Measurements from ENCODE around the gene ELAVL1.
"Not testable (repeated sequence)": the region's sequence is repeated elsewhere in the genome, so short reads cannot be mapped to it uniquely, and the experiment has no call there.

ELAVL1 gene

GRCh38 chr19:7931221-7932061 lies 74.0 kb downstream of the ELAVL1 start:
- no peak for DNase-seq (ENCODE audit: low read depth)
- no peak overlapping the region for H3K4me3 ChIP-seq (ENCODE audit: low read depth, low read length)
- TF ChIP-seq CTCF (IDR thresholded peaks at IDR 0.05; ENCODE audit: low read depth, low read length, missing control alignments): no peak

- no peak for DNase-seq (ENCODE audit: low read depth)
- no peak for TF ChIP-seq CTCF (IDR thresholded peaks at IDR 0.05; ENCODE audit: low read depth, low read length, missing control alignments)
- H3K4me3 ChIP-seq (ENCODE audit: low read depth, low read length): no peak overlapping the region
Measured at GRCh38 chr19:7930765-7931164, 74.7 kb downstream of the ELAVL1 start.

- not testable (repeated sequence) for H3K4me3 ChIP-seq (ENCODE audit: low read depth, low read length); DNase-seq (ENCODE audit: low read depth)
Measured at GRCh38 chr19:7930030-7930429, 75.4 kb downstream of the ELAVL1 start.

- H3K4me3 ChIP-seq (ENCODE audit: low read depth, low read length): no peak overlapping the region
- peak; percentile 62 for TF ChIP-seq CTCF (IDR thresholded peaks at IDR 0.05; ENCODE audit: low read depth, low read length, missing control alignments)
- no peak for DNase-seq (ENCODE audit: low read depth)
Measured at GRCh38 chr19:7928741-7929701, 76.4 kb downstream of the ELAVL1 start.

- no peak for TF ChIP-seq CTCF (IDR thresholded peaks at IDR 0.05; ENCODE audit: low read depth, low read length, missing control alignments)
- no peak for DNase-seq (ENCODE audit: low read depth)
- no peak overlapping the region for H3K4me3 ChIP-seq (ENCODE audit: low read depth, low read length)
Measured at GRCh38 chr19:7928334-7928706, 77.1 kb downstream of the ELAVL1 start.

GRCh38 chr19:7927605-7928333 lies 77.7 kb downstream of the ELAVL1 start:
- H3K4me3 ChIP-seq (ENCODE audit: low read depth, low read length): no peak overlapping the region
- DNase-seq (ENCODE audit: low read depth): no peak
- no peak for TF ChIP-seq CTCF (IDR thresholded peaks at IDR 0.05; ENCODE audit: low read depth, low read length, missing control alignments)
